ENCODE results near the gene NRF1. TPM values are rescaled to one million over a fixed set of nuclear protein-coding genes. Genes with fewer than 3 reads are reported as not detected.
A peak's percentile ranks its signal among the peaks of the same experiment; 100 is the strongest.

The NRF1 gene
- total and polyA plus RNA-seq, 2 of the 13 experiments (the other 11 are each of a cell fraction or from before 2014, with no cell fraction given), result 9.3 to 10.1 TPM

DNA sequence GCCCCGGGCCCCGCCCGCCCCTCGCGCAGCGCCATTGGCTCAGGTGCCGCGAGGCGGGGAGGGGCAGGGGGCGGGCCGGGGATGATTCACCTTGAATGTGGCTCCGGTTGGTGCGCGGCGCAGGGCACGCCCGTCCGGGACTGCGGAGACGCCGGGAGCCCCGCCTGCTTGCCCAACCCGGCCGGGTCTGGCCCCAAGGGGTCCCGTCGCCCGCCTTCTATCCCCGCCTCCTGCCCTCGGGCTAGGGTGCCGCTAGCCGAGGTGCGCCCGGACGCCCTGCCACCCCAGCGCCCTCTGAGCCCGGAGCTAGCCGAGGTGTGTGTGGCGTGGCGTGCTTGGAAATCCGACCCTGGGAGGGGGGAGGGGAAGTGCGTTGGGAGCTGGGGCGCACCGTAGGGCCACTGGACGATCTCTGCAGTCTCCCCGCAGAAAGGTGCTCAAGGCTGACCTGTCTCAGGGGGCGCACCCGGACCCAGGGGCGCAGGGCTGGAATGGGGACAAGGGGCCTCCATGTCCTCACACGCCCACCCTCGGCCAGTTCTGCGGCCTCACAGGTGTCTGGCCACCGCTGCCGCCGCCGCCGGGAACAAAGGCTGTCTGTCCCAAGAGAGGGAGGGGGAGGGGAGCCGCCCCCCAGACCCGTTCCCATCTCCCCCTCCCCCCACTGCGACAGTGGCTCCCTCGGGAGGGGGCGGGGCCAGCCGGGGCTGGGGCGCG lies 168.9 kb downstream of the NRF1 start (continued):
- TF ChIP-seq SIX4 (CRISPR knock-in tag; IDR thresholded peaks at IDR 0.05) (no peak; the same call in 1 of the 2 replicates), FIP1L1 (IDR thresholded peaks at IDR 0.05; ENCODE audit: borderline replicate concordance, insufficient read depth, low read depth, low read length) (no peak), PHF8 (CRISPR knock-in tag; IDR thresholded peaks at IDR 0.05) (no peak; the same call in 1 of the 2 replicates), BCL6 (CRISPR knock-in tag; IDR thresholded peaks at IDR 0.05) (0 out of 2 replicates have a peak, but pooled peaks have one; percentile 20), MED8 (CRISPR knock-in tag; IDR thresholded peaks at IDR 0.05; ENCODE audit: insufficient replicate concordance) (no peak), HNF4G (IDR thresholded peaks at IDR 0.05; ENCODE audit: borderline replicate concordance, low read depth, low read length) (no peak), HNF4G (CRISPR knock-in tag; IDR thresholded peaks at IDR 0.05; ENCODE audit: borderline replicate concordance, low read depth) (no peak), MLLT10 (CRISPR knock-in tag; IDR thresholded peaks at IDR 0.05) (no peak), ZNF670 (CRISPR knock-in tag; IDR thresholded peaks at IDR 0.05; ENCODE audit: borderline replicate concordance) (no peak), ZNF547 (CRISPR knock-in tag; IDR thresholded peaks at IDR 0.05) (peak; percentile 19; the same call in 1 of the 2 replicates), PITX1 (CRISPR knock-in tag; IDR thresholded peaks at IDR 0.05) (no peak), ZNF232 (CRISPR knock-in tag; IDR thresholded peaks at IDR 0.05; ENCODE audit: borderline replicate concordance) (no peak), HNRNPK (IDR thresholded peaks at IDR 0.05; ENCODE audit: low read depth, low read length, poor library complexity, severe bottlenecking) (peak; percentile 49), ZNF121 (CRISPR knock-in tag; IDR thresholded peaks at IDR 0.05) (no peak), ZNF556 (CRISPR knock-in tag; IDR thresholded peaks at IDR 0.05; ENCODE audit: borderline replicate concordance) (no peak), ZNF317 (CRISPR knock-in tag; IDR thresholded peaks at IDR 0.05) (no peak), RXRB (CRISPR knock-in tag; IDR thresholded peaks at IDR 0.05; ENCODE audit: borderline replicate concordance) (no peak), ZNF101 (CRISPR knock-in tag; IDR thresholded peaks at IDR 0.05; ENCODE audit: borderline replicate concordance, low read depth) (no peak), PPARG (CRISPR knock-in tag; conservative IDR thresholded peaks at IDR 0.05) (no peak), MED1 (CRISPR knock-in tag; IDR thresholded peaks at IDR 0.05) (no peak), MTF2 (CRISPR knock-in tag; IDR thresholded peaks at IDR 0.05; ENCODE audit: borderline replicate concordance) (0 out of 2 replicates have a peak, but pooled peaks have one; percentile 44), NFYB (CRISPR knock-in tag; IDR thresholded peaks at IDR 0.05) (peak; percentile 43; the same call in 1 of the 2 replicates)
- TF ChIP-seq, protein P1, sequence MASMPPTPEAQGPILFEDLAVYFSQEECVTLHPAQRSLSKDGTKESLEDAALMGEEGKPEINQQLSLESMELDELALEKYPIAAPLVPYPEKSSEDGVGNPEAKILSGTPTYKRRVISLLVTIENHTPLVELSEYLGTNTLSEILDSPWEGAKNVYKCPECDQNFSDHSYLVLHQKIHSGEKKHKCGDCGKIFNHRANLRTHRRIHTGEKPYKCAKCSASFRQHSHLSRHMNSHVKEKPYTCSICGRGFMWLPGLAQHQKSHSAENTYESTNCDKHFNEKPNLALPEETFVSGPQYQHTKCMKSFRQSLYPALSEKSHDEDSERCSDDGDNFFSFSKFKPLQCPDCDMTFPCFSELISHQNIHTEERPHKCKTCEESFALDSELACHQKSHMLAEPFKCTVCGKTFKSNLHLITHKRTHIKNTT (CRISPR knock-in tag; IDR thresholded peaks at IDR 0.05), result no peak
- TF ChIP-seq, protein P2, sequence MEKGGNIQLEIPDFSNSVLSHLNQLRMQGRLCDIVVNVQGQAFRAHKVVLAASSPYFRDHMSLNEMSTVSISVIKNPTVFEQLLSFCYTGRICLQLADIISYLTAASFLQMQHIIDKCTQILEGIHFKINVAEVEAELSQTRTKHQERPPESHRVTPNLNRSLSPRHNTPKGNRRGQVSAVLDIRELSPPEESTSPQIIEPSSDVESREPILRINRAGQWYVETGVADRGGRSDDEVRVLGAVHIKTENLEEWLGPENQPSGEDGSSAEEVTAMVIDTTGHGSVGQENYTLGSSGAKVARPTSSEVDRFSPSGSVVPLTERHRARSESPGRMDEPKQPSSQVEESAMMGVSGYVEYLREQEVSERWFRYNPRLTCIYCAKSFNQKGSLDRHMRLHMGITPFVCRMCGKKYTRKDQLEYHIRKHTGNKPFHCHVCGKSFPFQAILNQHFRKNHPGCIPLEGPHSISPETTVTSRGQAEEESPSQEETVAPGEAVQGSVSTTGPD (CRISPR knock-in tag; IDR thresholded peaks at IDR 0.05), result no peak
- TF ChIP-seq, protein P3, sequence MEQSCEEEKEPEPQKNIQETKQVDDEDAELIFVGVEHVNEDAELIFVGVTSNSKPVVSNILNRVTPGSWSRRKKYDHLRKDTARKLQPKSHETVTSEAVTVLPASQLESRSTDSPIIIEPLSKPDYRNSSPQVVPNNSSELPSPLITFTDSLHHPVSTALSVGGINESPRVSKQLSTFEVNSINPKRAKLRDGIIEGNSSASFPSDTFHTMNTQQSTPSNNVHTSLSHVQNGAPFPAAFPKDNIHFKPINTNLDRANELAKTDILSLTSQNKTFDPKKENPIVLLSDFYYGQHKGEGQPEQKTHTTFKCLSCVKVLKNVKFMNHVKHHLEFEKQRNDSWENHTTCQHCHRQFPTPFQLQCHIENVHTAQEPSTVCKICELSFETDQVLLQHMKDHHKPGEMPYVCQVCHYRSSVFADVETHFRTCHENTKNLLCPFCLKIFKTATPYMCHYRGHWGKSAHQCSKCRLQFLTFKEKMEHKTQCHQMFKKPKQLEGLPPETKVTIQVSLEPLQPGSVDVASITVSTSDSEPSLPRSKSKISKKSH (CRISPR knock-in tag; IDR thresholded peaks at IDR 0.05; ENCODE audit: borderline replicate concordance), result no peak
